DMS 273 (cell line): ENCODE data around the gene WDR11.

Experiments used
- DNase-seq: peaks from one replicate; lab custom pipeline; 2025; ENCODE audit not compliant: unreplicated experiment; lab: John Stamatoyannopoulos, UW

The WDR11 gene

GRCh38 chr10:120945182-120945581, 94.0 kb downstream of the WDR11 start:
- no peak for DNase-seq

GRCh38 chr10:120945801-120946302, 94.7 kb downstream of the WDR11 start:
- peak; percentile 62 for DNase-seq

GRCh38 chr10:120946497-120946896, 95.3 kb downstream of the WDR11 start:
- DNase-seq = peak; percentile 25

DNA sequence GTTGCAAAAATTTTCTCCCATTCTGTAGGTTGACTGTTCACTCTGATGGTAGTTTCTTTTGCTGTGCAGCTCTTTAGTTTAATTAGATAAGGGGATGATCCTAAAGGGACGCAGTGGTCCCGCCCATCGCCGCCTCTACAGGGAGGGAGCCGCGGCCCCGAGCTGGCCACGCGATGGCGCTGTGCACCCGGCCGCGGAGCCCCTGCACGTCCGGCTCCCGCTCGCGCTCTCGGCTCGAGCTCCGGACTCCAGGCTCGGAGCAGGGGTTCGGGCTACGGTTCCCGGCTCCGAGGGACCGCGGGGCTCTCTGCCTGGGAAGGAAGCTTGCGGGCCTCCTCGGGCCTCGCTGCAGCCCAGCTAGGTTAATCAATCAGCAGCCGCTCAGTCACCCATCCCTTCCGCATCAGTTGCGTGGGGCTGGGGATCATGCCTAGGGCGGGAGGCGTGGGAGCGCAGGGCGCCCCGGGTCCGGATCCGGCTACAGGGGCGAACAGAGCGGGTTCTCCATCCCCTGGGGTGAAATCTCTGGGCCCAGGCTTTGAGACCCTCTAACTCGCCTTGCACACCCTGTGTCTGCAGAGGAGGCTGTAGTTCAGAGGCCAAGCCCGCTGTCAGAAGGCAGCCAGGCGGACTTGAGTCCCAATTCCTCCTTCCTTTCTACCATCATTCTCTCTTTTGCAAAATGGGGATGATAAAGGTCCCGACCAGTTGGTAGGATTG, 97.9 kb downstream of the WDR11 start:
- no peak for DNase-seq

DNA sequence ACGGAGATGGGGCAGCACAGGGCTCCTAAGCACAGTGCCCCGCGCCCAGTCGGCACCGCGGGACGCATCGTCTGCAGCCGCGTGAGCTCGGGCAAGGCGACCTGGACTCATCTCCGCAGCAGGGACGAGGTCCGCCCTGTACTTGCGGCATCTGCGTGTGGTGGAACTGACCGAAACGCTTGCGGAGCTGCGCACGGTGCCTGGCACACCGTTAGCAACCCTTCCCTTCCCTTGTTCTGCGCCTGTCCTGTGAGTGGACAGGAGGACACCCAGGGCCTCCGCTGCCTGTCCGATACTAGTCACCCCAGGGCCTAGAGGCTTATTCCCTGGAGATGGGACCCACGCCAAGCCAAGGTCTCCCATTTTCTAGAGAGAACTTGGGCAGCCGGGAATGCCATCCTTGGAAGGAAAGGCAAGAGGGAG, 98.5 kb downstream of the WDR11 start:
- no peak for DNase-seq

DNA sequence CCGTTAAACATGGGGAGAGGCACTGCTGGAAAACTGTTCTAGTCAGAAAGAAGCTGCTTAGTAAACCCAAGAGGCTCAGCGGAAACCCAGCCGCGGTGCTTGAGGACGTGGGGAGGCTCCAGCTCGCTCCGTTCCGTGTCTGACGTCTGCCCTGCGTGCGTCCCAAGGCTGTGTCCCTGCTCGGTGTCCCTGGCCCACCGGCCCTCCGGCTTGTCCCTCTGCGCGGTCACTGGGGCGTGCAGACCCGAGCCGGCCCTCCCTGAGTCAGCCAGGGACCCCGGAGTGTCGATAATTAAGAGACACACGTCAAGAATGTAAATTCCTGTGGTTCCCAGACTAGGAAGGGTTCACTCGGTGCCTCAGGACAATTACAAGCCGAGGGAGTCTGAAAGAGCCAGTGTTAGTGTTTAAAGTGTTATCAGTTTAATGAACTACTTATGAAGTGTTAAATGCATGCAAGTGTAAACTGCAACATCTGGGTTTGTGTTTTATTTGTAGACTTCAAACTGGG, 98.9 kb downstream of the WDR11 start:
- no peak for DNase-seq

GRCh38 chr10:120951288-120951687, 100.1 kb downstream of the WDR11 start:
- no peak for DNase-seq

DNA sequence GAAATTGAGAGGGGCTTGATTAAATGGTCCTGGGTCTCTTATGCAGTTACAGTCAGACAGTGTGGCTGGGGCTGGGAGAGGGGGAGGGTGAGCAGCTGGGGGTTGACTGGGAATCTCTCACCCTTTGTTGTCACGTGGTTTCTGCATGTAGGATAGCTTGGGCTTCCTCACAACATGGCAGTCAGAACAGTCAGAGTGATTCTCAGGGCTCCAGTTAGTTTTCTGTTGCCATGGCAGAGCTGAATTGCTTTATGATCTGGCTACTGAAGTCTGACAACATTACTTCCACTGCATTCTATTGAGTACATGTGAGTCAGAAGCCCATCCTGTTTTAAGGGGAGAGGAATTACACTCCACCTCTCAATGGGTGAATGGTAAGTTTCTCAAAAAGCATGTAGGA, 102.7 kb downstream of the WDR11 start:
- peak; percentile 11 for DNase-seq
